ENCODE results near the gene GPHA2.

GRCh38 chr11:64914123-64914522 lies 21.6 kb downstream of the GPHA2 start:
- no peak for TF ChIP-seq CTCF (IDR thresholded peaks at IDR 0.05)
- TF ChIP-seq POLR2A (IDR thresholded peaks at IDR 0.05): no peak
